Measurements from ENCODE around the gene LRFN2. TPM values are rescaled to one million over a fixed set of nuclear protein-coding genes. Genes with fewer than 3 reads are reported as not detected.

LRFN2 gene
- total RNA-seq, 1 donor from 2014 or later = not detected

GRCh38 chr6:40369891-40370290 is 217.3 kb downstream of the LRFN2 start:
- no peak overlapping the region for H3K4me3 ChIP-seq (ENCODE audit: low read depth, low read length)
- DNase-seq (ENCODE audit: low read depth) = no peak
- no peak for TF ChIP-seq CTCF (conservative IDR thresholded peaks at IDR 0.05; ENCODE audit: low read depth, low read length)

- DNase-seq (ENCODE audit: low read depth) = no peak
- TF ChIP-seq CTCF (conservative IDR thresholded peaks at IDR 0.05; ENCODE audit: low read depth, low read length) = no peak
- no peak overlapping the region for H3K4me3 ChIP-seq (ENCODE audit: low read depth, low read length)
These were observed 218.1 kb downstream of the LRFN2 start for GRCh38 chr6:40369042-40369441.

GRCh38 chr6:40362859-40363258 is 224.3 kb downstream of the LRFN2 start:
- H3K4me3 ChIP-seq (ENCODE audit: low read depth, low read length) = no peak overlapping the region
- TF ChIP-seq CTCF (conservative IDR thresholded peaks at IDR 0.05; ENCODE audit: low read depth, low read length) = no peak
- no peak for DNase-seq (ENCODE audit: low read depth)

- TF ChIP-seq CTCF (conservative IDR thresholded peaks at IDR 0.05; ENCODE audit: low read depth, low read length) = no peak
- DNase-seq (ENCODE audit: low read depth) = no peak
- no peak overlapping the region for H3K4me3 ChIP-seq (ENCODE audit: low read depth, low read length)
These were observed 227.4 kb downstream of the LRFN2 start for GRCh38 chr6:40359808-40360207.

- no peak for TF ChIP-seq CTCF (conservative IDR thresholded peaks at IDR 0.05; ENCODE audit: low read depth, low read length)
- no peak overlapping the region for H3K4me3 ChIP-seq (ENCODE audit: low read depth, low read length)
- DNase-seq (ENCODE audit: low read depth) = no peak
These were observed 228.4 kb downstream of the LRFN2 start for GRCh38 chr6:40358473-40359460.

- no peak overlapping the region for H3K4me3 ChIP-seq (ENCODE audit: low read depth, low read length)
- no peak for DNase-seq (ENCODE audit: low read depth)
- no peak for TF ChIP-seq CTCF (conservative IDR thresholded peaks at IDR 0.05; ENCODE audit: low read depth, low read length)
These were observed 230.8 kb downstream of the LRFN2 start for GRCh38 chr6:40356242-40356910.

Data from epithelial cell of proximal tubule (primary cell).